Measurements from ENCODE around the gene LIN9.

DNA sequence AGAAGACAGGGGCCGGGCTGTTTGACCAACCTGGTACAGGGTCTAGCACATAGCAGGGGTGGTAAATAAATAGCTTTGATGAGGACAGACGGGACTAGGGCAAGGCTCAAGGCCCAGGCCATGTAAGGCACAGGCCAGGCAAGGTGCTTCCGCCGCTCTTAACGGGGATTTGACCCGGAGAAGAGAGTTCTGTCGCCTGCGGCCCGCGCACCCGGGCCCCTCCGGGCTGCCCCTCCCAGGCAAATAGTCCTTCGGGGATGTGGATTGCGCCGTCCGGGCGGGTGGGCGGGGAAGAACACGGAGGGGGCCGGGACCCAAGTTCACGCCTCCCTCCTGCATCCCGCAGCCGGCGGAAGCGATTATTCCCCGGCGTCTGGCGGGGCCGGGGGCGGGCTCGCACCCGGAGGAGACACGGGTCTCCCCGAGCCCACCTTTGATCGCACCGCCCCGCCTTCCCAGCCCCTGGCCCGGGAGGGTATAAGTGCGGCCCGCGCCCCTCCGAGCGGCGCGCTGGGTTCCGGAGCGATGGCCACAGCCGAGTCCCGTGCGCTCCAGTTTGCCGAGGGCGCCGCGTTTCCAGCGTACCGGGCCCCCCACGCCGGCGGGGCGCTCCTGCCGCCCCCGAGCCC lies 85.7 kb downstream of the LIN9 start, which contains the start of gene MIXL1:
- TF ChIP-seq, protein P1, sequence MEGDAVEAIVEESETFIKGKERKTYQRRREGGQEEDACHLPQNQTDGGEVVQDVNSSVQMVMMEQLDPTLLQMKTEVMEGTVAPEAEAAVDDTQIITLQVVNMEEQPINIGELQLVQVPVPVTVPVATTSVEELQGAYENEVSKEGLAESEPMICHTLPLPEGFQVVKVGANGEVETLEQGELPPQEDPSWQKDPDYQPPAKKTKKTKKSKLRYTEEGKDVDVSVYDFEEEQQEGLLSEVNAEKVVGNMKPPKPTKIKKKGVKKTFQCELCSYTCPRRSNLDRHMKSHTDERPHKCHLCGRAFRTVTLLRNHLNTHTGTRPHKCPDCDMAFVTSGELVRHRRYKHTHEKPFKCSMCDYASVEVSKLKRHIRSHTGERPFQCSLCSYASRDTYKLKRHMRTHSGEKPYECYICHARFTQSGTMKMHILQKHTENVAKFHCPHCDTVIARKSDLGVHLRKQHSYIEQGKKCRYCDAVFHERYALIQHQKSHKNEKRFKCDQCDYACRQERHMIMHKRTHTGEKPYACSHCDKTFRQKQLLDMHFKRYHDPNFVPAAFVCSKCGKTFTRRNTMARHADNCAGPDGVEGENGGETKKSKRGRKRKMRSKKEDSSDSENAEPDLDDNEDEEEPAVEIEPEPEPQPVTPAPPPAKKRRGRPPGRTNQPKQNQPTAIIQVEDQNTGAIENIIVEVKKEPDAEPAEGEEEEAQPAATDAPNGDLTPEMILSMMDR (IDR thresholded peaks at IDR 0.05) = no peak
- TF ChIP-seq POLR2A (IDR thresholded peaks at IDR 0.05) = no peak
- TF ChIP-seq POLR2AphosphoS5 (IDR thresholded peaks at IDR 0.05) = no peak

Data from upper lobe of left lung (tissue), 4 donors.